Measurements from ENCODE around the gene LIX1L. TPM values are rescaled to one million over a fixed set of nuclear protein-coding genes. Genes with fewer than 3 reads are reported as not detected.

The LIX1L gene
- total and polyA plus RNA-seq, 2 of the 13 experiments (the other 11 are each of a cell fraction or from before 2014, with no cell fraction given) = 8.1 to 24.9 TPM

DNA sequence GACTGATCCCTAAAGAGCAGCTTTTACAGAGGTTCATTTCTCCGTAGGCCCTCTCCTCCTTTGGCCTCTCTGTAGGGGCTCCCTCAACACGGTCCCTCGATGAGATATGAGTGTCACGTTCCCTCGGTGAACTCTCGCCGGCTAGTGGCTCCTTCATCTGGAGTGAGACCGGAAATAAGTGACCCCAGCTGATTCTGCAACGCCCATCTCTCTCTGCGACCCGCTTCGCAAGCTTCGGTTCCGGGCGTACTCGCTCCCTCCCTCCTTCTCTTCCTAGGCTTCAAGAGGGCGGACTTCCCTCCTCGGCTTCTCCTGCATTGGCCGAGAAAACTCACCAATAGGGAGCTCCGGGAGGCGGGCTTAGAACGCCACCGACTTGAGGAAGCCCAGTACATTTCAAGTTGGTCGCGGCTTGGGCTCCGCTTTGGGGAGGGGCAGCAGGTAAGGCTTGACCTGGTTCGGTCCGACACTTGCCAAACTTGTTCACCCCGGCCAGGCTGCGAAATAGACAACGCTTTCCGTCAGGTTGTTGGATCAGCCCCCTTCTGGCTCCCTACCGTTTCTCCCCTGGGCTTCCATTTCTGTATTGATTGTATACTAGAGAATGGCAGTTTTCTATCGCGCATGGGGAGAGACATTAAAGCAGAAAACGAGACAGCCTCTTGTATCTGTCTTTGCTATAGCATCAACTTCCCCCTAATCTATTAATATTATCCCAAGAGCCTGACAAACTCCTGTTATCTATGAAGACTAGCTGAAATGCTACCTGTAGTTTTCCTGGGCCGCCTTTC lies 6.7 kb upstream of the LIX1L start, which contains the start of the genes ANKRD34A and POLR3GL (continued):
- TF ChIP-seq TEAD2 (CRISPR knock-in tag; IDR thresholded peaks at IDR 0.05) (no peak), ZNF639 (CRISPR knock-in tag; conservative IDR thresholded peaks at IDR 0.05) (0 out of 2 replicates have a peak, but pooled peaks have one; percentile 27), HDAC2 (CRISPR knock-in tag; IDR thresholded peaks at IDR 0.05) (no peak; the same call in none of the 2 replicates), ARID3A (IDR thresholded peaks at IDR 0.05; ENCODE audit: low read depth, low read length) (no peak), PHF5A (CRISPR knock-in tag; IDR thresholded peaks at IDR 0.05; ENCODE audit: low read depth, unreplicated experiment) (no peak), DMTF1 (CRISPR knock-in tag; IDR thresholded peaks at IDR 0.05) (no peak), NKX3-1 (CRISPR knock-in tag; IDR thresholded peaks at IDR 0.05) (no peak), ZNF839 (CRISPR knock-in tag; IDR thresholded peaks at IDR 0.05; ENCODE audit: borderline replicate concordance) (no peak), ZFP62 (CRISPR knock-in tag; IDR thresholded peaks at IDR 0.05) (no peak), HIVEP1 (CRISPR knock-in tag; IDR thresholded peaks at IDR 0.05) (peak; percentile 47; the same call in 1 of the 2 replicates), FOXO1 (CRISPR knock-in tag; IDR thresholded peaks at IDR 0.05) (no peak), NFYC (CRISPR knock-in tag; IDR thresholded peaks at IDR 0.05) (peak; percentile 81), ZNF605 (CRISPR knock-in tag; IDR thresholded peaks at IDR 0.05) (0 out of 2 replicates have a peak, but pooled peaks have one; percentile 44), SALL2 (CRISPR knock-in tag; IDR thresholded peaks at IDR 0.05) (no peak; the same call in 1 of the 2 replicates), ZNF235 (CRISPR knock-in tag; IDR thresholded peaks at IDR 0.05; ENCODE audit: borderline replicate concordance) (no peak)
- TF ChIP-seq, protein P1, sequence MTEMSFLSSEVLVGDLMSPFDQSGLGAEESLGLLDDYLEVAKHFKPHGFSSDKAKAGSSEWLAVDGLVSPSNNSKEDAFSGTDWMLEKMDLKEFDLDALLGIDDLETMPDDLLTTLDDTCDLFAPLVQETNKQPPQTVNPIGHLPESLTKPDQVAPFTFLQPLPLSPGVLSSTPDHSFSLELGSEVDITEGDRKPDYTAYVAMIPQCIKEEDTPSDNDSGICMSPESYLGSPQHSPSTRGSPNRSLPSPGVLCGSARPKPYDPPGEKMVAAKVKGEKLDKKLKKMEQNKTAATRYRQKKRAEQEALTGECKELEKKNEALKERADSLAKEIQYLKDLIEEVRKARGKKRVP (CRISPR knock-in tag; IDR thresholded peaks at IDR 0.05) = no peak
- TF ChIP-seq, protein P2, sequence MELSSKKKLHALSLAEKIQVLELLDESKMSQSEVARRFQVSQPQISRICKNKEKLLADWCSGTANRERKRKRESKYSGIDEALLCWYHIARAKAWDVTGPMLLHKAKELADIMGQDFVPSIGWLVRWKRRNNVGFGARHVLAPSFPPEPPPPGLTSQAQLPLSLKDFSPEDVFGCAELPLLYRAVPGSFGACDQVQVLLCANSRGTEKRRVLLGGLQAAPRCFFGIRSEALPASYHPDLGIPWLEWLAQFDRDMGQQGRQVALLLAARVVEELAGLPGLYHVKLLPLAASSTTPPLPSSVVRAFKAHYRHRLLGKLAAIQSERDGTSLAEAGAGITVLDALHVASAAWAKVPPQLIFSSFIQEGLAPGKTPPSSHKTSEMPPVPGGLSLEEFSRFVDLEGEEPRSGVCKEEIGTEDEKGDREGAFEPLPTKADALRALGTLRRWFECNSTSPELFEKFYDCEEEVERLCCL (CRISPR knock-in tag; IDR thresholded peaks at IDR 0.05; ENCODE audit: borderline replicate concordance) = no peak
- TF ChIP-seq, protein P3, sequence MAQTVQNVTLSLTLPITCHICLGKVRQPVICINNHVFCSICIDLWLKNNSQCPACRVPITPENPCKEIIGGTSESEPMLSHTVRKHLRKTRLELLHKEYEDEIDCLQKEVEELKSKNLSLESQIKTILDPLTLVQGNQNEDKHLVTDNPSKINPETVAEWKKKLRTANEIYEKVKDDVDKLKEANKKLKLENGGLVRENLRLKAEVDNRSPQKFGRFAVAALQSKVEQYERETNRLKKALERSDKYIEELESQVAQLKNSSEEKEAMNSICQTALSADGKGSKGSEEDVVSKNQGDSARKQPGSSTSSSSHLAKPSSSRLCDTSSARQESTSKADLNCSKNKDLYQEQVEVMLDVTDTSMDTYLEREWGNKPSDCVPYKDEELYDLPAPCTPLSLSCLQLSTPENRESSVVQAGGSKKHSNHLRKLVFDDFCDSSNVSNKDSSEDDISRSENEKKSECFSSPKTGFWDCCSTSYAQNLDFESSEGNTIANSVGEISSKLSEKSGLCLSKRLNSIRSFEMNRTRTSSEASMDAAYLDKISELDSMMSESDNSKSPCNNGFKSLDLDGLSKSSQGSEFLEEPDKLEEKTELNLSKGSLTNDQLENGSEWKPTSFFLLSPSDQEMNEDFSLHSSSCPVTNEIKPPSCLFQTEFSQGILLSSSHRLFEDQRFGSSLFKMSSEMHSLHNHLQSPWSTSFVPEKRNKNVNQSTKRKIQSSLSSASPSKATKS (CRISPR knock-in tag; IDR thresholded peaks at IDR 0.05) = no peak

Measured in HepG2 (cell line).